Uterus (tissue), 4 donors: ENCODE results near the gene RNF2. TPM values are rescaled to one million over a fixed set of nuclear protein-coding genes. Genes with fewer than 3 reads are reported as not detected.
"Not testable (repeated sequence)": the region's sequence is repeated elsewhere in the genome, so short reads cannot be mapped to it uniquely, and the experiment has no call there.

Experiments
- DNase-seq, 2 donors: peaks; one replicate each; pipeline ENCODE4 v3.0.0-alpha.2; 2019 to 2020
- H3K27ac ChIP-seq, 2 donors: fragments of 200-600 bp; sonication (generic); 1 replicate in 1 of 2; 2 replicates in 1 of 2; pipeline ENCODE4 v1.5.1; 2016 to 2018
- H3K27me3 ChIP-seq, 2 donors: fragments of 200-600 bp; sonication (generic); one replicate each; pipeline ENCODE4 v1.5.1; 2018 to 2019; ENCODE audit warnings: control low read depth in 1 of 2
- H3K36me3 ChIP-seq, 2 donors: fragments of 200-600 bp; sonication (generic); one replicate each; pipeline ENCODE4 v1.5.1; 2019; ENCODE audit warnings: control low read depth in 1 of 2
- H3K4me1 ChIP-seq, 2 donors: fragments of 200-600 bp; sonication (generic); one replicate each; pipeline ENCODE4 v1.5.1; 2018 to 2019; ENCODE audit warnings: control low read depth in 1 of 2
- H3K4me3 ChIP-seq, 2 donors: fragments of 200-600 bp; sonication (generic); 1 replicate in 1 of 2; 2 replicates in 1 of 2; pipeline ENCODE4 v1.5.1; 2018 to 2019; ENCODE audit warnings: mild to moderate bottlenecking in 1 of 2
- H3K9me3 ChIP-seq, 2 donors: fragments of 200-600 bp; sonication (generic); one replicate each; pipeline ENCODE4 v1.5.1; 2019; ENCODE audit warnings: control low read depth in 1 of 2
- CTCF ChIP-seq, 4 experiments: fragments of 200-600 bp in 2 of 4; fragments of 450-650 bp in 2 of 4; sonication (generic) in 2 of 4; IDR thresholded peaks; one replicate each; pipeline ENCODE4 v1.5.1; 2016 to 2019; ENCODE audit warnings: antibody characterized with exemption in 4 of 4, mild to moderate bottlenecking in 2 of 4, moderate library complexity in 1 of 4
- POLR2A ChIP-seq, 2 donors: fragments of 450-650 bp; IDR thresholded peaks; one replicate each; pipeline ENCODE4 v1.6.1; 2016; ENCODE audit warnings: antibody characterized with exemption in 2 of 2, mild to moderate bottlenecking in 1 of 2, moderate library complexity in 1 of 2
- intact Hi-C: fragments of 100-400 bp; cut with DNase I; formaldehyde crosslinking; loops from one replicate; pipeline ENCODE4 v1.15.1; 2023; ENCODE audit warnings: low total_unique reads
- total RNA-seq, 4 donors: library from RNA; depleted of rRNA in 3 of 4; stranded (reverse); fragments of >200 nt in 3 of 4; gene quantifications; one replicate each; pipeline versions ENCODE4 v1.1.0 to v1.2.4, GENCODE V29; 2014 to 2023
- donor health status: DM: yes; HTN: yes; CAD: no.

The RNF2 gene
- 10 to 100 TPM; 20.9 to 52.8 (median 33.0) TPM for total RNA-seq

GRCh38 chr1:185044981-185045813 lies at the start of gene RNF2:
RNF2 (plus strand) TSS chr1:185045558; CDS start chr1:185087554, 41,996 bp downstream.
- no peaks in the 10 kb centered on the region for H3K27me3 ChIP-seq
- H3K9me3 ChIP-seq = no peaks in the 10 kb centered on the region
- no peaks in the 10 kb centered on the region for H3K36me3 ChIP-seq
- H3K27ac ChIP-seq = peak within 1 kb of the TSS; percentile 77 to 93
- DNase-seq = peak; percentile 73 to 79
- peak within 1 kb of the TSS; percentile 52 to 86 for H3K4me3 ChIP-seq
- TF ChIP-seq POLR2A (IDR thresholded peaks at IDR 0.05) = peak; percentile 22 to 48
- peak in 1 of 4 experiments; percentile 17 for TF ChIP-seq CTCF (IDR thresholded peaks at IDR 0.05)
- peaks cover 0 to 9% of the 10 kb centered on the region in 2 donors for H3K4me1 ChIP-seq
- intact Hi-C loops = no loop called here

- H3K27me3 ChIP-seq, H3K36me3 ChIP-seq, H3K4me1 ChIP-seq, intact Hi-C loops, DNase-seq, H3K4me3 ChIP-seq, H3K27ac ChIP-seq, H3K9me3 ChIP-seq: not testable (repeated sequence)
Measured at GRCh38 chr1:184999974-185000373, 45.4 kb upstream of the RNF2 start.

- H3K36me3 ChIP-seq, H3K4me3 ChIP-seq, H3K4me1 ChIP-seq, H3K27me3 ChIP-seq, intact Hi-C loops, DNase-seq, H3K9me3 ChIP-seq, H3K27ac ChIP-seq: not testable (repeated sequence)
Measured at GRCh38 chr1:185001312-185001880, 44.0 kb upstream of the RNF2 start.

- no peak for TF ChIP-seq CTCF (IDR thresholded peaks at IDR 0.05)
- TF ChIP-seq POLR2A (IDR thresholded peaks at IDR 0.05) = no peak
- no peak overlapping the region for H3K4me3 ChIP-seq
- no peaks in the 10 kb centered on the region for H3K27me3 ChIP-seq
- no peak for DNase-seq
- no peaks in the 10 kb centered on the region for H3K4me1 ChIP-seq
- H3K9me3 ChIP-seq = no peaks in the 10 kb centered on the region
- intact Hi-C loops = no loop called here
- H3K27ac ChIP-seq = no peak overlapping the region
- no peaks in the 10 kb centered on the region for H3K36me3 ChIP-seq
Measured at GRCh38 chr1:185008838-185009237, 36.5 kb upstream of the RNF2 start.

- TF ChIP-seq CTCF (IDR thresholded peaks at IDR 0.05) (no peak), POLR2A (IDR thresholded peaks at IDR 0.05) (no peak)
- H3K27me3 ChIP-seq = no peaks in the 10 kb centered on the region
- DNase-seq = no peak
Measured at GRCh38 chr1:185010361-185010760, 35.0 kb upstream of the RNF2 start.

GRCh38 chr1:185014941-185015340 lies 30.4 kb upstream of the RNF2 start:
- DNase-seq = no peak
- Histone ChIP-seq H3K27ac (no peak overlapping the region), H3K4me3 (no peak overlapping the region), H3K9me3 (no peaks in the 10 kb centered on the region), H3K36me3 (no peaks in the 10 kb centered on the region), H3K4me1 (no peaks in the 10 kb centered on the region), H3K27me3 (no peaks in the 10 kb centered on the region)
- intact Hi-C loops = no loop called here
- no peak for TF ChIP-seq POLR2A (IDR thresholded peaks at IDR 0.05)
- TF ChIP-seq CTCF (IDR thresholded peaks at IDR 0.05) = no peak

More at GRCh38 chr1:185010361-185010760, 35.0 kb upstream of the RNF2 start:
- H3K27ac ChIP-seq = no peak overlapping the region
- no peak overlapping the region for H3K4me3 ChIP-seq
- H3K4me1 ChIP-seq = no peaks in the 10 kb centered on the region
- H3K36me3 ChIP-seq = no peaks in the 10 kb centered on the region
- intact Hi-C loops = no loop called here
- H3K9me3 ChIP-seq = no peaks in the 10 kb centered on the region
